GM19372 (cell line): ENCODE measurements around the gene RNASET2.
"Not testable (repeated sequence)": the region's sequence is repeated elsewhere in the genome, so short reads cannot be mapped to it uniquely, and the experiment has no call there.

Experiments
- ATAC-seq: cut with Tn5 transposase; IDR thresholded peaks from one replicate; pipeline ENCODE4 v1.9.1; 2021; ENCODE audit warnings: mild to moderate bottlenecking, low read depth, moderate library complexity; ENCODE audit not compliant: unreplicated experiment

The RNASET2 gene

GRCh38 chr6:166905505-166906134, 50.7 kb downstream of the RNASET2 start:
- ATAC-seq = no peak

- ATAC-seq = no peak
Observed at GRCh38 chr6:166905013-166905412, 51.3 kb downstream of the RNASET2 start.

- ATAC-seq = no peak
Observed at GRCh38 chr6:166904101-166904746, 52.1 kb downstream of the RNASET2 start.

GRCh38 chr6:166903500-166903899, 52.9 kb downstream of the RNASET2 start:
- no peak for ATAC-seq

- no peak for ATAC-seq
Observed at GRCh38 chr6:166903027-166903426, 53.3 kb downstream of the RNASET2 start.

GRCh38 chr6:166902211-166902755, 54.1 kb downstream of the RNASET2 start:
- ATAC-seq = no peak

GRCh38 chr6:166901626-166902025, 54.7 kb downstream of the RNASET2 start:
- no peak for ATAC-seq

- ATAC-seq = no peak
Observed at GRCh38 chr6:166900956-166901607, 55.3 kb downstream of the RNASET2 start.

- ATAC-seq = no peak
Observed at GRCh38 chr6:166900130-166900708, 56.1 kb downstream of the RNASET2 start.

GRCh38 chr6:166898910-166899309, 57.4 kb downstream of the RNASET2 start:
- no peak for ATAC-seq

- not testable (repeated sequence) for ATAC-seq
Observed at GRCh38 chr6:166894614-166895013, 61.7 kb downstream of the RNASET2 start.

- ATAC-seq = not testable (repeated sequence)
Observed at GRCh38 chr6:166892472-166892871, 63.9 kb downstream of the RNASET2 start.

GRCh38 chr6:166886773-166887172, 69.6 kb downstream of the RNASET2 start:
- ATAC-seq = not testable (repeated sequence)

GRCh38 chr6:166884958-166885357, 71.4 kb downstream of the RNASET2 start:
- ATAC-seq = not testable (repeated sequence)

- no peak for ATAC-seq
Observed at GRCh38 chr6:166879594-166879993, 76.8 kb downstream of the RNASET2 start.
